Activated CD4-positive, alpha-beta T cell treated with anti-CD3 and anti-CD28 coated beads for 36 hours (primary cell): ENCODE data around the gene OVCH2. TPM values are rescaled to one million over a fixed set of nuclear protein-coding genes. Genes with fewer than 3 reads are reported as not detected.
A peak's percentile ranks its signal among the peaks of the same experiment; 100 is the strongest.

Source experiments
- ATAC-seq: fragments of 200-7000 bp; cut with Tn5 transposase; one replicate; pipeline ENCODE4 v1.10.0; 2021; ENCODE audit warnings: mild to moderate bottlenecking, moderate library complexity
- CTCF ChIA-PET: fragments of 350-600 bp; sonication (Branson Sonifier 250); formaldehyde crosslinking; loops from one replicate; lab custom pipeline; 2021; ENCODE audit warnings: antibody characterized with exemption; lab: Charles Lee
- POLR2A ChIA-PET: fragments of 350-600 bp; sonication (Branson Sonifier 250); formaldehyde crosslinking; loops from one replicate; lab custom pipeline; 2021; ENCODE audit warnings: antibody characterized with exemption, inconsistent platforms; lab: Charles Lee
- DNase-seq: peaks from one replicate; pipeline ENCODE4 v3.0.0-alpha.2; 2020
- H3K27ac Mint-ChIP-seq: one replicate; pipeline ENCODE4 v1.8.0; 2021; ENCODE audit warnings: mixed read lengths
- H3K27me3 Mint-ChIP-seq: one replicate; pipeline ENCODE4 v1.8.0; 2021; ENCODE audit warnings: mixed read lengths
- H3K36me3 Mint-ChIP-seq: one replicate; pipeline ENCODE4 v1.8.0; 2021; ENCODE audit warnings: low read depth, mixed read lengths
- H3K4me1 Mint-ChIP-seq: one replicate; pipeline ENCODE4 v1.8.0; 2021; ENCODE audit warnings: mixed read lengths
- H3K4me3 Mint-ChIP-seq: one replicate; pipeline ENCODE4 v1.8.0; 2021; ENCODE audit warnings: mild to moderate bottlenecking, moderate library complexity, mixed read lengths
- H3K9me3 Mint-ChIP-seq: one replicate; pipeline ENCODE4 v1.8.0; 2021; ENCODE audit warnings: low read depth, mixed read lengths
- intact Hi-C, 2 experiments: fragments of 100-400 bp; cut with DNase I in 1 of 2; cut with micrococcal nuclease in 1 of 2; formaldehyde crosslinking; loops; one replicate each; pipeline versions ENCODE4 v1.14.2 to v1.15.1; 2022 to 2024; cut with DNase I, micrococcal nuclease
- total RNA-seq, 2 experiments: library from RNA; stranded (reverse); gene quantifications; one replicate each; pipeline ENCODE4 v1.2.3, GENCODE V29; 2021

The OVCH2 gene
- total RNA-seq, 2 experiments from 2014 or later, result not detected

DNA sequence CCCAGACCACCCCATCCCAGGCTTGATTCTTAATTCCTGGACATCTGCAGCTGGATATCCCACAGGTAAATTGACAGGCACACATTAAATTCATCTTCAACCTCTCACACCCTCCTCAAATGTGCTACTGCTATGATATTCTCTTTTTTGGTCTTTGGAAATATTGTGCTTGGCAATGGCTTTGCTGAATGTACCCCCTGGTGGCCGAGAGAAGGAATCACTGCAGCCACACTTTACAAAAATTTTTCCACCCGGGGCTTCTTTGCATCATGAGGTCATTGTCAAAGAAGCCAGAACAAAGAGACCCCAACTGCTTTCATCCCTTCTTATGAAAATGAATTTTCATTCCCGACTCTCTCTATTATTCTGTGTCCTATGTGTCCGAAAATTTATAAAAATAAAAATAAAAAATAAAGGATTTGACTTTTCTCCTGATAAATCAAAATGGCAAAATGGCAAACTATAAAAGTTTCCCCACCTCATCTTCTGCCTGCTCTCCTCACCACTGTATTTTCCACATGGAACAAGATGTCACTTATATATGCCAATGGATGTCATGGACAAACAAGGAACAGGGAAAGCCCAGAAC is 17.9 kb downstream of the OVCH2 start:
- intact Hi-C loops, result loop anchor here (1.0 to 5.0 kb wide), 3 partner anchors 116 to 176 kb away; partner anchors contain the start of gene PPFIBP2 (in 2 of the 2)
- Mint-ChIP-seq H3K27ac (no peak overlapping the region), H3K4me3 (no peak overlapping the region), H3K27me3 (peaks cover 30% of the 10 kb centered on the region), H3K36me3 (no peaks in the 10 kb centered on the region), H3K4me1 (peaks cover 5% of the 10 kb centered on the region), H3K9me3 (no peaks in the 10 kb centered on the region)
- CTCF ChIA-PET, result interaction anchor here (0.7 to 1.7 kb wide), 10 partner anchors 9 to 597 kb away, joined by 3 to 5 read pairs (median 3); no protein-coding TSS in a partner anchor
- POLR2A ChIA-PET, result no interaction called here
- DNase-seq (peak; percentile 38), ATAC-seq (peak; percentile 44)

DNA sequence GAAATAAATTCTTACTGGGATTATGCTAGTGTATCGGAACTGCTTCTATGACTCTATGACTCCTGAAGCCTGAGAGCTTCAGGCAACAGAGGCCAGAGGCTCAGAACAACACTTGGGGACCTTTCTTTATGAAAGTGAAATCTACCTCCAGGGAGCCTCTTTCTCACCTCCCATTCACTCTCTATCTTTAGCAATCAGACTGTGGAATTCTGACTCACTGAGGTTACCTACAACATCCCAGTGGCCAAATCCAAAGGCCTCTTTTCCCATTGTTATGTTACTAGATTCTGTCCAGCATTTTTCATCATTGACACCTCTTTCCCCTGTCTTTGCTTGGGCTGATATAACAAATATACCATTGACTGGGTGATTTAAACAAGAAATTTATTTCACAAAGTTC is 18.9 kb downstream of the OVCH2 start:
- Mint-ChIP-seq H3K9me3 (no peaks in the 10 kb centered on the region), H3K4me1 (peaks cover 5% of the 10 kb centered on the region), H3K27me3 (peaks cover 25% of the 10 kb centered on the region), H3K27ac (no peak overlapping the region), H3K36me3 (no peaks in the 10 kb centered on the region), H3K4me3 (no peak overlapping the region)
- ATAC-seq, result no peak
- intact Hi-C loops, result loop anchor here in 1 of 2 experiments (5.0 kb wide), 1 partner anchor 115 kb away; no protein-coding TSS in a partner anchor
- CTCF ChIA-PET, result interaction anchor here (0.5 to 1.6 kb wide), 13 partner anchors 10 to 594 kb away, joined by 3 to 4 read pairs (median 3); no protein-coding TSS in a partner anchor
- POLR2A ChIA-PET, result no interaction called here
- no peak for DNase-seq

DNA sequence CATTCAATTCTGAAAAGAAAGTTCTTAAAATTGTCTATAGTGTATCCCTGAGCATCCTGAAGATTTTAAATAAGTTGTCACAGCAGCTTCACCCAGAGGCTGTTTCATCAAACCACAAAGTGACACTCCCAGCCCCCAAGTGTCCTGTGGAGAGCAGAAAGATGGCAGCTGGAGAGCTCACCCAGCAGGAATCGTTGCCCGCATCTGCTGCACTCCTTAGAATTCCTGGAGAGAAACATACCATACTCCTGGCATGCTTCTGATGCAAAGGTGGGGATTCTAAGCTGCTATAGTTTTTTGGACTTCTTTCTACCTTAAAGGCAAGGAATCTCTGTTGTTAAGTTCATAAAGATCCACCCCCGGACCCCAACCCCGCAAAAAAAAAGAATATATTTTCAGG is 19.5 kb downstream of the OVCH2 start:
- Mint-ChIP-seq H3K4me3 (no peak overlapping the region), H3K27me3 (peaks cover 21% of the 10 kb centered on the region), H3K9me3 (no peaks in the 10 kb centered on the region), H3K36me3 (no peaks in the 10 kb centered on the region), H3K4me1 (peaks cover 4% of the 10 kb centered on the region), H3K27ac (no peak overlapping the region)
- ATAC-seq (no peak), DNase-seq (no peak)
- CTCF ChIA-PET, result interaction anchor here (0.6 to 1.6 kb wide), 7 partner anchors 9 to 589 kb away, joined by 3 to 4 read pairs (median 3); no protein-coding TSS in a partner anchor
- intact Hi-C loops, result loop anchor here in 1 of 2 experiments (5.0 kb wide), 1 partner anchor 114 kb away; no protein-coding TSS in a partner anchor
- POLR2A ChIA-PET, result no interaction called here

DNA sequence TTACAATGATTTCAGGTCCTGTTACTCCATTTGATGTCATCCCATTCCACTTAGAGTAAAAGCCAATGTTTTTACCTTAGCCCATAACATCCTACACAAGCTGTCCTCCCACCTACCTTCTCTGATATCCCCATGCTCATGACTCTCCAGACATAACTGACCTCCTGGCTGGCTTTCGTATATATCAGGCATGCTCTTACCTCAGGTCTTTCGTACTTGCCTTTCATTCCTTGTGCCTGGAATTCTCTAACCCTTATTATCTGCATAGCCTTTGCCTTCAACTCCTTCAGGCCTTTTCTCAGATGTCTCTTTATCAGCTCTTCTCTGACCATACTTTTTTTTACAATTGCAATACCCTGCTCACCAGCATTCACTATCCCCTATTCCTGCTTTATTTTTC is 22.7 kb downstream of the OVCH2 start:
- Mint-ChIP-seq H3K4me1 (no peaks in the 10 kb centered on the region), H3K9me3 (no peaks in the 10 kb centered on the region), H3K27ac (no peak overlapping the region), H3K36me3 (no peaks in the 10 kb centered on the region), H3K4me3 (no peak overlapping the region), H3K27me3 (peaks cover 25% of the 10 kb centered on the region)
- CTCF ChIA-PET, result no interaction called here
- DNase-seq (no peak), ATAC-seq (no peak)
- POLR2A ChIA-PET, result no interaction called here
- intact Hi-C loops, result no loop called here

DNA sequence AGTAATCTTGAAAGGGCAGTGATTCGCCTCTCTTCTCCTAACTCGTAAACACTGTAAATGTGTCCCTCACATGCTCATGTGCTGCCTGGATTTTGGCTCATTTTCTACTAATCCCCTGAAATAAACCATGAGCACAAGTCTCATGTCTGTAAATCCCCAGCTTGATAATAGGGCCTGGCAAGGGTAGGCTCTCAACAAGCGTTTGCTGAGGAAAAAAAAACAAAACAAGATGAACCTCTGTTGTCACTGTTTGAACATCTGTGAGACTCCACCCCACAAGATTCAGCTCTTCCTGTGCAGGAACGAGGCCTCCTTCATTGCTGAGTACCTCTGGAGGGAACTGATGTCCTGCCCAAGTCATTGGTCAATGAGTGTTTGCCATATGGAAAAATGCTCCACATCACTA is 28.5 kb downstream of the OVCH2 start:
- intact Hi-C loops, result loop anchor here in 1 of 2 experiments (10.0 kb wide), 1 partner anchor 1973 kb away; no protein-coding TSS in a partner anchor
- no peak for DNase-seq
- no peak overlapping the region for H3K27ac Mint-ChIP-seq
- peaks cover 19% of the 10 kb centered on the region for H3K4me1 Mint-ChIP-seq
- no peaks in the 10 kb centered on the region for H3K9me3 Mint-ChIP-seq
- ChIA-PET CTCF (interaction anchor here (0.6 to 1.1 kb wide), 5 partner anchors 9 to 17 kb away, joined by 3 read pairs; no protein-coding TSS in a partner anchor), POLR2A (interaction anchor here (0.8 kb wide), 1 partner anchor 12 kb away, joined by 3 read pairs; no protein-coding TSS in a partner anchor)
- H3K27me3 Mint-ChIP-seq, result peaks cover 47% of the 10 kb centered on the region
- no peak for ATAC-seq
- no peaks in the 10 kb centered on the region for H3K36me3 Mint-ChIP-seq
- H3K4me3 Mint-ChIP-seq, result no peak overlapping the region

DNA sequence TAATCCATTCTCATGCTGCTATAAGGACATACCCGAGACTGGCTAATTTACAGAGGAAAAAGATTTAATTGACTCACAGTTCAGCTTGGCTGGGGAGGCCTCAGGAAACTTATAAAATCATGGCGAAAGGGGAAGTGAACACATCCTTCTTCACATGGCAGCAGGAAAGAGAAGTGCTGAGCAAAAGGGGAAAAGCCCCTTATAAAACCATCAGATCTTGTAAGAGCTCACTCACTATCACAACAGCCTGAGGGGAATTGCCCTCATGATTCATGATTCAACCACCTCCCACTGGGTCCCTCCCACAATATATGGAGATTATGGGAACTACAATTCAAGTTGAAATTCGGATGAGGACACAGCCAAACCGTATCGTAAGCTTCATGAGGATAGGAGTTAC is 29.2 kb downstream of the OVCH2 start:
- H3K9me3 Mint-ChIP-seq, result no peaks in the 10 kb centered on the region
- intact Hi-C loops, result loop anchor here in 1 of 2 experiments (10.0 kb wide), 1 partner anchor 1972 kb away; no protein-coding TSS in a partner anchor
- ChIA-PET POLR2A (interaction anchor here (0.8 kb wide), 1 partner anchor 12 kb away, joined by 3 read pairs; no protein-coding TSS in a partner anchor), CTCF (interaction anchor here (1.1 to 2.0 kb wide), 2 partner anchors 10 kb away, joined by 3 to 6 read pairs; no protein-coding TSS in a partner anchor)
- peaks cover 26% of the 10 kb centered on the region for H3K4me1 Mint-ChIP-seq
- DNase-seq (no peak), ATAC-seq (no peak)
- H3K27me3 Mint-ChIP-seq, result peaks cover 54% of the 10 kb centered on the region
- no peak overlapping the region for H3K27ac Mint-ChIP-seq
- no peak overlapping the region for H3K4me3 Mint-ChIP-seq
- H3K36me3 Mint-ChIP-seq, result no peaks in the 10 kb centered on the region

DNA sequence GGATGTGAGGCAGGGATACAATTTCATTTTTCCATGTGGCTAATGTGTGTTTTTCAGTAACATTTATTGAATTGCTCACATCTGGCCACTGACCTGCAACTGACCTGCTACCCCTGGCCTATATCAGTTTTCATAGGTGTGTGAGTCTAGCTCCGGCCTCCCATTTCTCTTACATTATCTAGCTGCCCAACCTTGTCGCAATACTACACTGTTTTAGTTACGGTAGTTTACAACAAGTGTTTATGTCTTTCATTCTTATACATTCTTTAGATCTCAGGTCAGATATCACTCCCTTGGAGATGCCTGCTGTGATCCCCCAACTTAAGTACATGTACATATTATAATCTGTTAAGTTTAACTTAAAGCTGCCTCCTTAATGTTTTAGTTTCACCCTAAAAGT is 30.6 kb downstream of the OVCH2 start:
- ATAC-seq (no peak), DNase-seq (no peak)
- H3K36me3 Mint-ChIP-seq, result no peaks in the 10 kb centered on the region
- peaks cover 37% of the 10 kb centered on the region for H3K4me1 Mint-ChIP-seq
- H3K27me3 Mint-ChIP-seq, result peaks cover 49% of the 10 kb centered on the region
- H3K4me3 Mint-ChIP-seq, result no peak overlapping the region
- H3K27ac Mint-ChIP-seq, result no peak overlapping the region
- intact Hi-C loops, result loop anchor here in 1 of 2 experiments (10.0 kb wide), 1 partner anchor 1971 kb away; no protein-coding TSS in a partner anchor
- POLR2A ChIA-PET, result no interaction called here
- CTCF ChIA-PET, result interaction anchor here (1.1 to 2.0 kb wide), 2 partner anchors 9 to 162 kb away, joined by 3 to 6 read pairs; partner anchors contain the start of gene PPFIBP2
- H3K9me3 Mint-ChIP-seq, result no peaks in the 10 kb centered on the region

DNA sequence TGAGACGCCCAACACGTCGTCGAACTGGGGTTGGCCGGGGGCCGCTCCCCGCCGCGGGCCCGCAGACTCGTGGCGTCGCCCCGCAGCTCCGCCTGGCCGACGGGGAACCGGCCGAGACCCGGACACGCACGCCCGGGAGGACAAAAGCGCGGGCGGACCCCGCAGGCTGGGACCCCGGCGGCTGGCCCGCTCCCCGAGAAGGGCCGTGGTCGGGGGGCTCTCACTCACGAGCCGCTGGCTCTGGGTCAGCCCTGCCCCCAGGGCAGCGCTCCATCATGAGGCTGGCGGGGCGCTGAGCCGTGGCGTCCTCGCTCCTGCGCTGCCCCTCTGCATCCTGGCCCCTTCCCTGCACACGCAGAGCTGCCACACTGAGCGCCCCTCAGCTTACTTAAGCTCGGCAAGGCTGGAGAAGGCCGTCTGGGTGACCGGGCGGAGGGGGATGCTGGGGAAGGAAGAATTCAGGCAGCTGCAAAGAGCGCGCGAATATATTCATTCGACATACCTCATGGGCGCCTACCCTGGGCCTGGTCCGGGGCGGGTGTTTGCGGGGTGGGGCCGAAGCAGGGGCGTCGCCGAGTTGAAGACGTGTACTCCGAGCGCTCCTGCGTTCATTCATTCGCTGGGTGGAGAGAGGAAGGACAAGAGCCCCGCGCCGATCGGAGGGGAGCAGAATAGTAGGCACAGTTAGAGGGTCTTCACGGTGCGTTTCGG is 32.4 kb downstream of the OVCH2 start:
- Mint-ChIP-seq H3K9me3 (no peaks in the 10 kb centered on the region), H3K36me3 (no peaks in the 10 kb centered on the region), H3K27ac (no peak overlapping the region), H3K4me1 (peaks cover 38% of the 10 kb centered on the region), H3K27me3 (peaks cover 43% of the 10 kb centered on the region), H3K4me3 (peak overlapping the region; percentile 62)
- DNase-seq, result peak; percentile 56
- CTCF ChIA-PET, result interaction anchor here (0.7 to 1.2 kb wide), 2 partner anchors 12 to 135 kb away, joined by 3 to 4 read pairs; no protein-coding TSS in a partner anchor
- intact Hi-C loops, result loop anchor here in 1 of 2 experiments (10.0 kb wide), 1 partner anchor 1969 kb away; no protein-coding TSS in a partner anchor
- POLR2A ChIA-PET, result no interaction called here
- ATAC-seq, result peak; percentile 43

DNA sequence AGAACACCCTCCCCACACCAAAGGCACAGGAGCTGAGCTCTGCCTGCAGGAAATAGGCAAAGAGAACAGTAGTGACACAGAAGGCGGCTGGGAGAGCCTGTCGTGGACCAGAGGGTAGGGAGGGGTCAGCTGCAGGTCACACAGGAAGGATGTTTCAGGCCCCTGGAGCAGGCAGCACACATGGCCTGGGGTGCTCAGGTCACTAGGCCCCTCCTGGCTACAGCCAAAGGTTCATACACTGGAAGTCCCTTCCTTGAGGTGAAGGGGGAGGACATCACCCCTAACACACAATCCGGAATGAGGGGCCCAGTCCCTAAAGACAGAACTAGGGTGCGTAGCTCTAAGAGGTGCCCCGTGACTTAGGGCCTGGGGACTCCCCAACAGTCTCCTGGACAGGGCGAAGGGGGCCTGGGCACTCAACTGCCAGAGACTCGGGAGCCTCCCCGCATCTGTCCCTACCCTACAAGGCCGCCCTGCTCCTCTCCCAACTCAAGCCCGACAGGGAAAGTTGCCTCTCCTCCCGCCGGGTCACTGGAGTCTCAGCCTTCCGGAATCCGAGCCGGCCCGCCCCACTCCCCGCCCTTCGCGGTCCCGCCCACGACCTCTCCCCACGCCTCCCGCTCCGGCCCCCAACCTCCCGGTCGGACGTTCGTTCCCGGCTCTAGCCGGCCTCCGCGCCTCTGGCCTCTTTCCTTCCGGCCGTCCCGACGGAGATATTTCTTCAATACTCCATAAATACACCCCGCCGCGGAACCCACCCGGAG is 33.1 kb downstream of the OVCH2 start, which contains the start of gene CYB5R2:
Gene CYB5R2, minus strand, starts transcription at position 541 of the 764 bp plus-strand sequence. CDS start 675 bp downstream, outside the sequence.
- CTCF ChIA-PET, result interaction anchor here (0.7 to 1.2 kb wide), 2 partner anchors 13 to 134 kb away, joined by 3 to 4 read pairs; no protein-coding TSS in a partner anchor
- ATAC-seq, result no peak
- intact Hi-C loops, result loop anchor here in 1 of 2 experiments (10.0 kb wide), 1 partner anchor 1968 kb away; no protein-coding TSS in a partner anchor

DNA sequence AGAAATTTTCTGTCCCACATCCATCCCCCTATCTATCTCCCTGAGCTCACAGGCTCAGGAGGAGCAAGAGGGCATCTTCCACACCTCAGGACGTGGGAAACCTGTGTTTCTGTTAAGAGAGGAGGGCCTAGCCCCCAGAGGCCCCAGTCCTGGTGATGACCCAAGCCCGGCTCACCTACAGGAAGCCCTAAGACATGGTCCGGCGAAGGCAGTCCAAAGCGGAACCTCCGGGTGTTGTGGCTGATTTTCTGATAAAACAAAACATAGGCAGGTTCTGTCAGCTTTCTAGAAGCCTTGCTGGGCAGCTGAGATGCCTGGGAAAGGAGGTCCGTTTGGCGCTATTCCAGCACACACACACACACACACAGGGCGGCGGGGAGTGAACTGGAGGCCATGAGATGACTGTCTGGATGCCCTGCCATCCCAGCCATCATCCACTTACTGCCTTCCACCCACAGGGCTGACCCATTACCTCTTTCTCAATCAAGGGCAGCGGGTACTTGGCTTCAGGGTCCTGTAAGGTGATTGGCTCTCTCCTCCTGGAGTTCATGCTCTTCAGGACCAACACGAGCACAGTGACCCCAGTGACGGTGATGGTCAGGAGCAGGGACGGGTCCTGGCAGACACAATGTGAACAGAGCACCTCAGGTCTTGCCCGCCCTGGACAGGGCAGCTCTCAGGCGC is 33.9 kb downstream of the OVCH2 start:
- peaks cover 32% of the 10 kb centered on the region for H3K27me3 Mint-ChIP-seq
- DNase-seq (no peak), ATAC-seq (no peak)
- H3K36me3 Mint-ChIP-seq, result peaks cover 2% of the 10 kb centered on the region
- CTCF ChIA-PET, result interaction anchor here (1.2 kb wide), 1 partner anchor 134 kb away, joined by 4 read pairs; no protein-coding TSS in a partner anchor
- no peak overlapping the region for H3K27ac Mint-ChIP-seq
- POLR2A ChIA-PET, result no interaction called here
- H3K4me3 Mint-ChIP-seq, result peak overlapping the region; percentile 40
- H3K9me3 Mint-ChIP-seq, result no peaks in the 10 kb centered on the region
- intact Hi-C loops, result loop anchor here in 1 of 2 experiments (10.0 kb wide), 1 partner anchor 1968 kb away; no protein-coding TSS in a partner anchor
- H3K4me1 Mint-ChIP-seq, result peaks cover 38% of the 10 kb centered on the region

More for the DNA sequence above, 33.1 kb downstream of the OVCH2 start, which contains the start of gene CYB5R2:
- no peaks in the 10 kb centered on the region for H3K36me3 Mint-ChIP-seq
- H3K4me1 Mint-ChIP-seq, result peaks cover 38% of the 10 kb centered on the region
- H3K9me3 Mint-ChIP-seq, result no peaks in the 10 kb centered on the region
- peak within 1 kb of the TSS; percentile 62 for H3K4me3 Mint-ChIP-seq
- DNase-seq, result peak; percentile 30
- POLR2A ChIA-PET, result no interaction called here
- no peak within 1 kb of the TSS for H3K27ac Mint-ChIP-seq
- peaks cover 39% of the 10 kb centered on the region for H3K27me3 Mint-ChIP-seq
